ENCODE data around the gene CRELD2.

- TF ChIP-seq CTCF (IDR thresholded peaks at IDR 0.05) (no peak), POLR2A (IDR thresholded peaks at IDR 0.05) (no peak)
These were observed 4.0 kb downstream of the CRELD2 start for GRCh38 chr22:49922484-49922883.

All from thyroid gland (tissue), 4 donors.